Vagina (tissue), 2 donors: ENCODE data around the gene SLC26A4.

Experiments used
- CTCF ChIP-seq, 3 experiments: fragments of 450-650 bp in 2 of 3; fragments of 200-600 bp in 1 of 3; sonication (generic) in 1 of 3; IDR thresholded peaks; one replicate each; pipeline ENCODE4 v1.5.1; 2017 to 2019; ENCODE audit warnings: antibody characterized with exemption in 3 of 3, mild to moderate bottlenecking in 2 of 3, moderate library complexity in 2 of 3
- POLR2A ChIP-seq, 2 donors: fragments of 450-650 bp; IDR thresholded peaks; one replicate each; pipeline ENCODE4 v1.6.1; 2017; ENCODE audit warnings: antibody characterized with exemption in 2 of 2, mild to moderate bottlenecking in 2 of 2, moderate library complexity in 2 of 2
- POLR2AphosphoS5 ChIP-seq, 2 donors: sonication (generic); formaldehyde crosslinking; IDR thresholded peaks; one replicate each; pipeline ENCODE4 v1.9.0; 2017; ENCODE audit warnings: antibody characterized with exemption in 2 of 2, mild to moderate bottlenecking in 2 of 2, low read depth in 1 of 2; ENCODE audit not compliant: insufficient read depth in 1 of 2

DNA sequence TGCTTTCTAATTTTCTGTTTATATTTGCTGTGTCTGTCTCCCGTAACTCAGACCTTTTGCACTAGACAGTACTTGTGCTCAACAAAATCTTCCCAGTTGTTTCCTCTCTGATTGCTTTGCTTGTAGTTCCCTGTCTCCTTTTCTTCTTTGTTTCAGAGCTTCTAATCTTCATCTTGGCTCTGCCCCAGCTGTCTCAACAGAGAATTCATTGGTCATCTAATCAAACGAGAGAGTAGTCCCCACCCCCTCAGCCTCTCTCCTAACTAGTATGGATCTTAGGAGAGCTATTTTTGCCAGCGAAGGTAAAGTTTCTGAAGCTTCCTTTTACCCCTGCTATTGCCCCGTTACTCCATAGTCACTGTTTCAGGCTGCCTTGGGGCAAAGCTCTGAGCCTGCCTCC lies 32.8 kb downstream of the SLC26A4 start:
- TF ChIP-seq CTCF (IDR thresholded peaks at IDR 0.05) (no peak), POLR2A (IDR thresholded peaks at IDR 0.05) (no peak), POLR2AphosphoS5 (IDR thresholded peaks at IDR 0.05; ENCODE audit: insufficient read depth in 1 of 2, low read depth in 1 of 2) (no peak)
